HG02678 (cell line): ENCODE data around the gene OR51A7.
"Not testable (repeated sequence)": the region's sequence is repeated elsewhere in the genome, so short reads cannot be mapped to it uniquely, and the experiment has no call there.

ENCODE experiments used
- ATAC-seq: cut with Tn5 transposase; IDR thresholded peaks from one replicate; pipeline ENCODE4 v1.9.1; 2021; ENCODE audit warnings: mild to moderate bottlenecking, moderate library complexity; ENCODE audit not compliant: unreplicated experiment

OR51A7 gene

GRCh38 chr11:4955613-4956012 lies 52.0 kb downstream of the OR51A7 start, which contains the start of gene OR51A2:
OR51A2 (minus strand) TSS chr11:4955713; CDS start chr11:4955713, 0 bp downstream.
- ATAC-seq: not testable (repeated sequence)

- ATAC-seq: no peak
These were observed 53.8 kb downstream of the OR51A7 start for GRCh38 chr11:4957396-4957795.
